OCI-LY7 (cell line): ENCODE data around the gene VPS35L. TPM values are rescaled to one million over a fixed set of nuclear protein-coding genes. Genes with fewer than 3 reads are reported as not detected.

ENCODE experiments used
- BruUV-seq: library from RNA; stranded (reverse); fragments of 400-500 nt; replicated peaks from 2 replicates; lab custom pipeline; 2021; lab: Mats Ljungman, UMichigan
- CTCF ChIA-PET: fragments of 300-600 bp; sonication (Branson Sonifier 250); formaldehyde crosslinking; loops from one replicate; lab custom pipeline; 2022; ENCODE audit warnings: antibody characterized with exemption; ENCODE audit not compliant: unreplicated experiment; lab: Charles Lee
- POLR2A ChIA-PET: fragments of 300-600 bp; sonication (Branson Sonifier 250); formaldehyde crosslinking; loops from one replicate; lab custom pipeline; 2022; ENCODE audit warnings: antibody characterized with exemption; lab: Charles Lee
- DNase-seq: peaks from one replicate; pipeline ENCODE4 v3.0.0-alpha.2; 2015; ENCODE audit warnings: low spot score
- H2AFZ ChIP-seq: fragments of 200-600 bp; sonication (generic), shearing (Covaris generic); 2 replicates; pipeline ENCODE4 v1.6.1; 2014; ENCODE audit warnings: mild to moderate bottlenecking, antibody characterized with exemption, low read length, moderate library complexity
- H3K27ac ChIP-seq: fragments of 200-600 bp; sonication (generic); 2 replicates; pipeline ENCODE4 v1.5.1; 2014; ENCODE audit warnings: mixed run types, low read depth, mild to moderate bottlenecking, moderate library complexity, low read length, inconsistent platforms; ENCODE audit not compliant: poor library complexity, severe bottlenecking
- H3K36me3 ChIP-seq: fragments of 200-600 bp; sonication (generic); 2 replicates; pipeline ENCODE4 v1.6.1; 2014; ENCODE audit warnings: mild to moderate bottlenecking, antibody characterized with exemption, low read length, moderate library complexity, mixed read lengths; ENCODE audit not compliant: insufficient read depth
- H3K4me1 ChIP-seq: fragments of 200-600 bp; sonication (generic); 2 replicates; pipeline ENCODE4 v1.5.1; 2014; ENCODE audit warnings: mild to moderate bottlenecking, low read length; ENCODE audit not compliant: insufficient read depth, poor library complexity, severe bottlenecking
- H3K4me2 ChIP-seq: fragments of 200-600 bp; sonication (generic); 2 replicates; pipeline ENCODE4 v1.6.1; 2014; ENCODE audit warnings: mild to moderate bottlenecking, low read length
- H3K4me3 ChIP-seq: fragments of 200-600 bp; sonication (generic); 2 replicates; pipeline ENCODE4 v1.5.1; 2014; ENCODE audit warnings: mild to moderate bottlenecking, low read depth, low read length; ENCODE audit not compliant: poor library complexity, severe bottlenecking
- H3K79me2 ChIP-seq: fragments of 200-600 bp; sonication (generic); 2 replicates; pipeline ENCODE4 v1.6.1; 2016; ENCODE audit warnings: low read depth, mild to moderate bottlenecking, low read length, moderate library complexity, mixed read lengths; ENCODE audit not compliant: insufficient read depth
- H3K9me2 ChIP-seq: fragments of 200-600 bp; sonication (generic); 2 replicates; pipeline ENCODE4 v1.6.1; 2016; ENCODE audit warnings: mild to moderate bottlenecking, low read length, mixed read lengths; ENCODE audit not compliant: insufficient read depth
- H3K9me3 ChIP-seq: fragments of 200-600 bp; sonication (generic); 2 replicates; pipeline ENCODE4 v1.6.1; 2014; ENCODE audit warnings: mild to moderate bottlenecking, mixed run types, low read length, mixed read lengths
- H4K20me1 ChIP-seq: fragments of 200-600 bp; sonication (generic); 2 replicates; pipeline ENCODE4 v1.6.1; 2014; ENCODE audit warnings: mild to moderate bottlenecking, antibody characterized with exemption, low read length, moderate library complexity, mixed read lengths; ENCODE audit not compliant: insufficient read depth
- CTCF ChIP-seq: fragments of 200-600 bp; sonication (generic); conservative IDR thresholded peaks from 2 replicates; pipeline ENCODE4 v1.5.1; 2014; ENCODE audit warnings: mild to moderate bottlenecking, antibody characterized with exemption, low read length, moderate library complexity, mixed read lengths
- EZH2phosphoT487 ChIP-seq: fragments of 200-600 bp; sonication (generic); IDR thresholded peaks from 2 replicates; pipeline ENCODE4 v1.6.1; 2018; ENCODE audit warnings: low read depth, borderline replicate concordance, mild to moderate bottlenecking, mixed run types, antibody characterized with exemption, low read length, moderate library complexity, mixed read lengths
- intact Hi-C: fragments of 100-400 bp; cut with micrococcal nuclease; formaldehyde crosslinking; loops from one replicate; pipeline ENCODE4 v1.10.0; 2022; ENCODE audit not compliant: unreplicated experiment
- total RNA-seq, 2 experiments: library from RNA; depleted of rRNA in 1 of 2; stranded (reverse); fragments of >200 nt in 1 of 2; shearing (Covaris generic) in 1 of 2; gene quantifications; 2 replicates each; pipeline ENCODE4 v1.2.3, GENCODE V29; 2014 to 2022

Gene VPS35L
- total RNA-seq, 2 experiments from 2014 or later: 16.5 to 65.2 TPM

GRCh38 chr16:19507867-19508266 is 47.6 kb upstream of the VPS35L start:
- H3K36me3 ChIP-seq: peaks cover 99% of the 10 kb centered on the region
- H3K9me2 ChIP-seq: no peaks in the 10 kb centered on the region
- H3K4me3 ChIP-seq: no peak overlapping the region
- H3K9me3 ChIP-seq: no peaks in the 10 kb centered on the region
- TF ChIP-seq EZH2phosphoT487 (no peak), CTCF (no peak)
- H3K27ac ChIP-seq: no peak overlapping the region
- ChIA-PET POLR2A (no interaction called here), CTCF (no interaction called here)
- no peaks in the 10 kb centered on the region for H4K20me1 ChIP-seq
- no peak overlapping the region for H2AFZ ChIP-seq
- H3K4me1 ChIP-seq: no peaks in the 10 kb centered on the region
- no peaks in the 10 kb centered on the region for H3K79me2 ChIP-seq
- intact Hi-C loops: no loop called here
- no TSS peak for BruUV-seq
- H3K4me2 ChIP-seq: no peak overlapping the region
- DNase-seq: no peak

GRCh38 chr16:19512297-19512696 is 43.2 kb upstream of the VPS35L start:
- no peaks in the 10 kb centered on the region for H3K9me3 ChIP-seq
- intact Hi-C loops: no loop called here
- H3K9me2 ChIP-seq: no peaks in the 10 kb centered on the region
- no TSS peak for BruUV-seq
- H3K4me1 ChIP-seq: no peaks in the 10 kb centered on the region
- no peak for DNase-seq
- H3K4me3 ChIP-seq: no peak overlapping the region
- peaks cover 99% of the 10 kb centered on the region for H3K36me3 ChIP-seq
- no peaks in the 10 kb centered on the region for H4K20me1 ChIP-seq
- POLR2A ChIA-PET: interaction anchor here (0.6 kb wide), 1 partner anchor 19 kb away, joined by 3 read pairs; no protein-coding TSS in a partner anchor
- H2AFZ ChIP-seq: no peak overlapping the region
- H3K4me2 ChIP-seq: no peak overlapping the region
- no peak overlapping the region for H3K27ac ChIP-seq
- no peaks in the 10 kb centered on the region; the same call in 1 of the 2 replicates for H3K79me2 ChIP-seq
- TF ChIP-seq EZH2phosphoT487: no peak
- TF ChIP-seq CTCF: no peak
- CTCF ChIA-PET: no interaction called here

GRCh38 chr16:19513377-19514053 is 42.0 kb upstream of the VPS35L start:
- no peak for DNase-seq
- no peak overlapping the region for H3K27ac ChIP-seq
- no TSS peak for BruUV-seq
- no peaks in the 10 kb centered on the region for H3K9me2 ChIP-seq
- H3K4me2 ChIP-seq: no peak overlapping the region
- intact Hi-C loops: no loop called here
- H3K9me3 ChIP-seq: no peaks in the 10 kb centered on the region
- ChIA-PET POLR2A (interaction anchor here (0.9 kb wide), 1 partner anchor 11 kb away, joined by 3 read pairs; no protein-coding TSS in a partner anchor), CTCF (interaction anchor here (0.6 kb wide), 1 partner anchor 378 kb away, joined by 3 read pairs; no protein-coding TSS in a partner anchor)
- no peak overlapping the region for H3K4me3 ChIP-seq
- H2AFZ ChIP-seq: no peak overlapping the region
- no peak for TF ChIP-seq CTCF
- no peak for TF ChIP-seq EZH2phosphoT487
- H3K4me1 ChIP-seq: no peaks in the 10 kb centered on the region
- H3K36me3 ChIP-seq: peaks cover 91% of the 10 kb centered on the region
- no peaks in the 10 kb centered on the region for H4K20me1 ChIP-seq
- H3K79me2 ChIP-seq: peaks cover 9% of the 10 kb centered on the region; the same call in 1 of the 2 replicates
